ENCODE results near the gene LRFN2. TPM values are rescaled to one million over a fixed set of nuclear protein-coding genes. Genes with fewer than 3 reads are reported as not detected.

Gene LRFN2
- total and polyA plus RNA-seq, 4 donors = 0.01 to 0.06 TPM; not detected in 2

DNA sequence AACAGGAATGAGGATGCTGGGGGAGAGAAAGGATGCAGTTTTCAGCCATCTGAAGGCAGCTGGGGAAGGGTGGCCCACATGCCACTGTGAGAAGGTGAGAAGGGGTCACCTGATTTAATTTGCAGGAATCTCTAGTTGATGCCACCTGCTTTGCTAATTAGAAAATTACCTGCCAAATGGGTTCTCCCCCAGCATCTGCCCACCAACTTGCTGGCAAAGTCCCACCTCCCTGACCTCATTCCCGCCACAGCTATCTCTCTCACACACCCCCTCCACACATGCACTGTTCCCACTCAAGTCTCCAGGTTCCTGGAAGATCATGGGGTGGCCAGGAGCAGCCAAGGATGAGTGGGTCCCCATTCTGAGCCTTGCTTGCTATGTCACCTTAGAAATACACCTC is 70.7 kb downstream of the LRFN2 start:
- Histone ChIP-seq H3K9ac (ENCODE audit: insufficient read depth in 1 of 2, low read length in 2 of 2) (no peak overlapping the region), H3K36me3 (ENCODE audit: control insufficient read depth in 4 of 4, insufficient read depth in 4 of 4, low read length in 4 of 4) (no peaks in the 10 kb centered on the region), H3K27ac (ENCODE audit: low read depth in 1 of 2, low read length in 1 of 2) (no peak overlapping the region), H3K4me3 (no peak overlapping the region), H3K4me1 (ENCODE audit: control insufficient read depth in 5 of 5, insufficient read depth in 5 of 5, low read length in 5 of 5) (no peaks in the 10 kb centered on the region), H3K27me3 (ENCODE audit: control insufficient read depth in 3 of 3, insufficient read depth in 3 of 3, low read length in 2 of 3) (no peaks in the 10 kb centered on the region), H3K9me3 (ENCODE audit: control insufficient read depth in 4 of 4, insufficient read depth in 3 of 4, low read length in 3 of 4) (no peaks in the 10 kb centered on the region)
- ATAC-seq (ENCODE audit: insufficient read depth, low FRiP score) = no peak
- TF ChIP-seq, protein P1, sequence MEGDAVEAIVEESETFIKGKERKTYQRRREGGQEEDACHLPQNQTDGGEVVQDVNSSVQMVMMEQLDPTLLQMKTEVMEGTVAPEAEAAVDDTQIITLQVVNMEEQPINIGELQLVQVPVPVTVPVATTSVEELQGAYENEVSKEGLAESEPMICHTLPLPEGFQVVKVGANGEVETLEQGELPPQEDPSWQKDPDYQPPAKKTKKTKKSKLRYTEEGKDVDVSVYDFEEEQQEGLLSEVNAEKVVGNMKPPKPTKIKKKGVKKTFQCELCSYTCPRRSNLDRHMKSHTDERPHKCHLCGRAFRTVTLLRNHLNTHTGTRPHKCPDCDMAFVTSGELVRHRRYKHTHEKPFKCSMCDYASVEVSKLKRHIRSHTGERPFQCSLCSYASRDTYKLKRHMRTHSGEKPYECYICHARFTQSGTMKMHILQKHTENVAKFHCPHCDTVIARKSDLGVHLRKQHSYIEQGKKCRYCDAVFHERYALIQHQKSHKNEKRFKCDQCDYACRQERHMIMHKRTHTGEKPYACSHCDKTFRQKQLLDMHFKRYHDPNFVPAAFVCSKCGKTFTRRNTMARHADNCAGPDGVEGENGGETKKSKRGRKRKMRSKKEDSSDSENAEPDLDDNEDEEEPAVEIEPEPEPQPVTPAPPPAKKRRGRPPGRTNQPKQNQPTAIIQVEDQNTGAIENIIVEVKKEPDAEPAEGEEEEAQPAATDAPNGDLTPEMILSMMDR (IDR thresholded peaks at IDR 0.05; ENCODE audit: control extremely low read depth, extremely low read depth) = no peak
- no peak for DNase-seq
- WGBS, 2 donors = 96 to 100% methylated on average over 1 of the region's 1 CpG

DNA sequence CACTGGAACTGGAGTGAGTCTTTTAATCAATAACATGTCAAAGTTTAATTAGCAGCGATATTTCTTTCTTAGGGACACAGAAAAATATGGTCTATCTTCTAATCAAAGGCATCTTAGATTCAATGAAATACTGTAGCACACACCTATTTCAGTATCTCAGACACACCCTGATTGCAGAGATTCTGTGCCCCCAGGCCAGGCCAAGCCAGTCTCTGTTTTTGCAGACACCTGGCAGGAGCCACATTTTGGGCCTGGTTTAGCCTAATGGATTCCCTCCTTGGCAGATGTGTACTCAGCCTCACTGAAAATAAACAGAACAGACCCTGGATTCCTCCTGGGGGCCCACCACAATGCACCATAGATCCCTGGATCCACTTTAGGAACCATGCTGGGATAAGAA is 74.8 kb downstream of the LRFN2 start:
- no peak overlapping the region for H3K9ac ChIP-seq (ENCODE audit: insufficient read depth in 1 of 2, low read length in 2 of 2)
- H3K4me3 ChIP-seq = no peak overlapping the region
- no peak for ATAC-seq (ENCODE audit: insufficient read depth, low FRiP score)
- peaks cover 0 to 5% (median 0%) of the 10 kb centered on the region in 5 donors for H3K4me1 ChIP-seq (ENCODE audit: control insufficient read depth in 5 of 5, insufficient read depth in 5 of 5, low read length in 5 of 5)
- no peak for DNase-seq
- H3K27ac ChIP-seq (ENCODE audit: low read depth in 1 of 2, low read length in 1 of 2) = no peak overlapping the region
- H3K36me3 ChIP-seq (ENCODE audit: control insufficient read depth in 4 of 4, insufficient read depth in 4 of 4, low read length in 4 of 4) = no peaks in the 10 kb centered on the region
- WGBS, 2 donors = 94 to 95% methylated on average over 1 of the region's 1 CpG
- no peaks in the 10 kb centered on the region for H3K27me3 ChIP-seq (ENCODE audit: control insufficient read depth in 3 of 3, insufficient read depth in 3 of 3, low read length in 2 of 3)
- TF ChIP-seq, protein P1 (IDR thresholded peaks at IDR 0.05; ENCODE audit: control extremely low read depth, extremely low read depth) = no peak
- no peaks in the 10 kb centered on the region for H3K9me3 ChIP-seq (ENCODE audit: control insufficient read depth in 4 of 4, insufficient read depth in 3 of 4, low read length in 3 of 4)

DNA sequence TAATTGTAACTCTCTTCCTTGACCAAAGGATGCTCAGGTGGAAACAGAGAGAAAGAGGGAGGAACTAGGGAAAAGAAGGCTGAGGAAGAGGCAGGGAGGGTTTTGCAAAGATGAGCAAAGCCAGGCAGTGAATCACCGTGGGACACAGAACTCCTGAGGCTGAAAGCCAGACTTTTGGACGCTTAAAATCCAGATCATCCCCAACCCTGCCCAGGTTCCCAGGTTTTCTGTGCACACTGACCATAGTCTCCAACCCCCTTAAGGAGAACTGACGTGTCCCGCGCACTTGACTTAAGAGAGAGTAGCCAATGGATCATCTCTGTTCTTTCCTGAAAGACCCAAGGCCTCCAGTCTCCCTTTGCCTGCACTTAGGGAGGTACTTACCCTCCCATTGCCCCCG is 75.3 kb downstream of the LRFN2 start:
- no peak for DNase-seq
- ATAC-seq (ENCODE audit: insufficient read depth, low FRiP score) = no peak
- 80 to 87% methylated on average over 6 of the region's 6 CpGs for WGBS, 2 donors
- H3K27me3 ChIP-seq (ENCODE audit: control insufficient read depth in 3 of 3, insufficient read depth in 3 of 3, low read length in 2 of 3) = no peaks in the 10 kb centered on the region
- H3K9me3 ChIP-seq (ENCODE audit: control insufficient read depth in 4 of 4, insufficient read depth in 3 of 4, low read length in 3 of 4) = no peaks in the 10 kb centered on the region
- H3K4me3 ChIP-seq = no peak overlapping the region
- no peaks in the 10 kb centered on the region for H3K36me3 ChIP-seq (ENCODE audit: control insufficient read depth in 4 of 4, insufficient read depth in 4 of 4, low read length in 4 of 4)
- TF ChIP-seq, protein P1 (IDR thresholded peaks at IDR 0.05; ENCODE audit: control extremely low read depth, extremely low read depth) = no peak
- no peak overlapping the region for H3K9ac ChIP-seq (ENCODE audit: insufficient read depth in 1 of 2, low read length in 2 of 2)
- H3K27ac ChIP-seq (ENCODE audit: low read depth in 1 of 2, low read length in 1 of 2) = no peak overlapping the region
- H3K4me1 ChIP-seq (ENCODE audit: control insufficient read depth in 5 of 5, insufficient read depth in 5 of 5, low read length in 5 of 5) = peaks cover 0 to 5% (median 0%) of the 10 kb centered on the region in 5 donors

DNA sequence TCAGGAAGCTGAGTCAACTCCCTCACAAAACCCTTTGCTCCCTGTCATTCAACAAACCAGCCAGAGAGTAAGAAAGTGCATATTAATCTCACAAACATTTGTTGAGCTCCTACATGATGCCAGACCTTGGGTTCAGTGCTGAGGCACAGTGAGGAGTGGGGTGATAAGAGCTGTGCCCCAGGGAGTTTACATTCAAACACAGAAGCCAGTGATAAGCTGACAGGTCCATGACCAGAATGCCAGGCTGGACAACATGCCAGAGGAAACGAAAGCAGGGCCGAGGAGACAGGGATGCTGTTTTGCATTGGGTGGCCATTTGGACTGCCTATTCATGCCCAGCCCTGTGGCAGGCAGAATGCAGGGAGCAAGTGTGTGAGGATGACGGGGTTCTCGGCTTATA is 76.7 kb downstream of the LRFN2 start:
- WGBS, 2 donors = 79 to 83% methylated on average over 4 of the region's 4 CpGs
- no peaks in the 10 kb centered on the region for H3K27me3 ChIP-seq (ENCODE audit: control insufficient read depth in 3 of 3, insufficient read depth in 3 of 3, low read length in 2 of 3)
- no peak for DNase-seq
- no peak overlapping the region for H3K27ac ChIP-seq (ENCODE audit: low read depth in 1 of 2, low read length in 1 of 2)
- ATAC-seq (ENCODE audit: insufficient read depth, low FRiP score) = no peak
- H3K4me3 ChIP-seq = no peak overlapping the region
- H3K4me1 ChIP-seq (ENCODE audit: control insufficient read depth in 5 of 5, insufficient read depth in 5 of 5, low read length in 5 of 5) = peaks cover 0 to 5% (median 0%) of the 10 kb centered on the region in 5 donors
- H3K36me3 ChIP-seq (ENCODE audit: control insufficient read depth in 4 of 4, insufficient read depth in 4 of 4, low read length in 4 of 4) = no peaks in the 10 kb centered on the region
- H3K9me3 ChIP-seq (ENCODE audit: control insufficient read depth in 4 of 4, insufficient read depth in 3 of 4, low read length in 3 of 4) = no peaks in the 10 kb centered on the region
- TF ChIP-seq, protein P1 (IDR thresholded peaks at IDR 0.05; ENCODE audit: control extremely low read depth, extremely low read depth) = no peak
- no peak overlapping the region for H3K9ac ChIP-seq (ENCODE audit: insufficient read depth in 1 of 2, low read length in 2 of 2)

Data from lung (tissue), 12 donors.